ENCODE measurements around the gene ZNRF1. TPM values are rescaled to one million over a fixed set of nuclear protein-coding genes. Genes with fewer than 3 reads are reported as not detected.

Gene ZNRF1
- total and polyA plus RNA-seq, 2 of the 4 experiments (the other 2 are of a cell fraction) = 8.2 to 20.7 TPM

DNA sequence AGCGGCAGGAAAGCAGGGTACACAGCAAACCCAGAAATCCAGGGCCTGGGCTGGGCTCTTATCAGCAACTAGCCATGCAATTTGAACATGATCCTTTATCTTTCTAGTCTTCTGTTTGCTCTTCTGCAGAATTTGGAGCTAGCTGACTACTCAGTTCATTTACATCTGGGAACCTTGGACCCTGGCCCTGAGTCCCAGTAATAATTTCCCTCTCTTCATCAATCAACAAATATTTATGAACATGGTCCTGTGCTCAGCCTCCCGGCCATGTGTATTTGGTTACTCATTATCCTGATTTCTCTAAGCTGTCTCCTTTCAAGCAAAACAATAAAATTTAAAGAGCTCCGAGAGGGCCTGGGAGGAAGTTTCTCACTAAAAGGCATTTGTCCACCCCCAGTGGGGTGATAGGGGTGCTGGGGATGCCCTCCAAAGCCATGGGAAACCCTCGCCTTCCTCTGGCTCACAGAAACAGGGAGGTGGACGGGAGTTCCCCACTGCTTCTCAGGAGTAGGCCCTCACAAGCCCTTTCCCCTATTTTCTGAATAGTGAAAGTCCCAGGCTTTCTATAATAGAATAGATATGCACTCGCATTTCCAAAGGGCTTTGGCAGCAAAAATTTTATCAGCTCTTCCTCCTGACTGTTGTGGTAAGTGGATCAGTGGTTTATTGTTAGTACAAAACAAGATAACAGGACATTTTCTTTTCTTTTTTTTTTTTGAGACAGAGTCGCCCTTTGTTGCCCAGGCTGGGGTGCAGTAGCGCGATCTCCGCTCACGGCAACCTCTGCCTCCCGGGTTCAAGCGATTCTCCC is 7.0 kb upstream of the ZNRF1 start:
- Histone ChIP-seq H3K9me1 (ENCODE audit: insufficient read depth, low read length) (no peaks in the 10 kb centered on the region), H3K4ac (ENCODE audit: low read depth, low read length) (no peak overlapping the region), H3K27me3 (ENCODE audit: control insufficient read depth, insufficient read depth, low read length) (no peaks in the 10 kb centered on the region), H3K23ac (ENCODE audit: low read depth, low read length) (0 out of 2 replicates have a peak overlapping the region, but pooled peaks have one; percentile 12), H3K4me2 (ENCODE audit: low read depth, low read length) (peak overlapping the region; percentile 41; the same call in 1 of the 2 replicates), H3K18ac (ENCODE audit: low read depth, low read length) (no peak overlapping the region), H2BK20ac (ENCODE audit: low read depth, low read length) (no peak overlapping the region), H3K4me3 (ENCODE audit: insufficient read depth, low read depth, low read length) (no peak overlapping the region), H3K79me1 (ENCODE audit: low read depth in 1 of 2, low read length in 2 of 2) (no peaks in the 10 kb centered on the region), H3K14ac (replicated peaks; ENCODE audit: low read depth, low read length) (no peak overlapping the region), H2BK15ac (ENCODE audit: low read depth, low read length) (no peak overlapping the region), H4K5ac (ENCODE audit: low read depth, low read length) (no peak overlapping the region; the same call in 1 of the 2 replicates), H3K56ac (ENCODE audit: extremely low read depth, insufficient read depth, low read length) (no peak overlapping the region), H2AK9ac (replicated peaks; ENCODE audit: low read depth, low read length, poor library complexity) (no peak overlapping the region), H3K27ac (ENCODE audit: insufficient read depth, low read length) (peak overlapping the region; percentile 19; the same call in 1 of the 2 replicates), H3K9me3 (ENCODE audit: control insufficient read depth, insufficient read depth, low read length) (no peaks in the 10 kb centered on the region), H4K20me1 (ENCODE audit: insufficient read depth, low read length) (no peaks in the 10 kb centered on the region), H3K9ac (ENCODE audit: low read depth, low read length) (peak overlapping the region; percentile 11; the same call in 1 of the 2 replicates), H2AFZ (replicated peaks; ENCODE audit: low read length, poor library complexity) (peak overlapping the region; percentile 63), H3K36me3 (ENCODE audit: control insufficient read depth, insufficient read depth, low read length) (no peaks in the 10 kb centered on the region), H3K4me1 (ENCODE audit: control insufficient read depth, insufficient read depth, low read length) (peaks cover 3% of the 10 kb centered on the region; the same call in 1 of the 2 replicates), H2AK5ac (ENCODE audit: low read depth, low read length) (no peak overlapping the region), H2BK5ac (ENCODE audit: low read depth, low read length, poor library complexity, severe bottlenecking) (no peak overlapping the region), H4K8ac (ENCODE audit: low read depth in 2 of 2, low read length in 2 of 2) (no peak overlapping the region; a peak in 1 of 4 replicates), H4K91ac (ENCODE audit: insufficient read depth, low read depth, low read length) (no peak overlapping the region), H2BK120ac (ENCODE audit: low read depth, low read length) (no peak overlapping the region)
- ChIA-PET CTCF (interaction anchor here (1.6 kb wide), 1 partner anchor 119 kb away, joined by 3 read pairs; no protein-coding TSS in a partner anchor), POLR2A (ENCODE audit: unreplicated experiment) (no interaction called here)
- no peak for DNase-seq
- TF ChIP-seq CEBPB (IDR thresholded peaks at IDR 0.05; ENCODE audit: low read depth, low read length) = no peak
- TF ChIP-seq RCOR1 (IDR thresholded peaks at IDR 0.05; ENCODE audit: insufficient replicate concordance, low read length) = no peak
- TF ChIP-seq BHLHE40 (IDR thresholded peaks at IDR 0.05; ENCODE audit: low read depth, low read length) = no peak
- TF ChIP-seq MAFK (IDR thresholded peaks at IDR 0.05; ENCODE audit: low read depth, low read length) = no peak
- intact Hi-C loops (cut with micrococcal nuclease) (no loop called here), in situ Hi-C loops (cut with MboI; ENCODE audit: low sequenced_read_pairs) (no loop called here), dilution Hi-C loops (cut with HindIII; ENCODE audit: low sequenced_read_pairs, unreplicated experiment) (no loop called here)
- peak; percentile 44 for ATAC-seq (ENCODE audit: low read depth)
- no TSS peak for BruUV-seq (replicated peaks)
- WGBS, 2 experiments (ENCODE audit: extremely low coverage in 2 of 2, insufficient read length in 1 of 2) = 73% methylated on average over 7 of the region's 13 CpGs; no CpG with 5 or more reads in 1 of the 2 experiments
